ENCODE measurements around the gene ATOSB.

- TF ChIP-seq CTCF (IDR thresholded peaks at IDR 0.05) (no peak), POLR2AphosphoS5 (IDR thresholded peaks at IDR 0.05) (no peak), EP300 (IDR thresholded peaks at IDR 0.05) (no peak), POLR2A (IDR thresholded peaks at IDR 0.05) (no peak)
Observed at GRCh38 chr9:35108946-35109575, 6.6 kb downstream of the ATOSB start.

Data from stomach (tissue), 4 donors.